GM12878 (cell line): ENCODE measurements around the gene ARHGEF10L. TPM values are rescaled to one million over a fixed set of nuclear protein-coding genes. Genes with fewer than 3 reads are reported as not detected.

ENCODE experiments used
- ATAC-seq: fragments of 200-7000 bp; cut with Tn5 transposase; 3 replicates; pipeline ENCODE4 v1.9.1; 2020; ENCODE audit warnings: mild to moderate bottlenecking, moderate library complexity
- BruUV-seq: library from RNA; stranded (reverse); fragments of 400-500 nt; replicated peaks from 2 replicates; lab custom pipeline; 2021; lab: Mats Ljungman, UMichigan
- CTCF ChIA-PET: fragments of 300-600 bp; sonication (Branson Sonifier 250); formaldehyde crosslinking; extraction: SDS; loops from one replicate; lab custom pipeline; 2021; ENCODE audit warnings: inconsistent platforms; lab: Yijun Ruan, JAX
- POLR2A ChIA-PET: fragments of 350-600 bp; formaldehyde crosslinking; extraction: SDS; loops from one replicate; lab custom pipeline; 2021; ENCODE audit warnings: inconsistent platforms; lab: Charles Lee
- RAD21 ChIA-PET: fragments of 300-600 bp; sonication (Branson Sonifier 250); formaldehyde crosslinking; loops from one replicate; lab custom pipeline; 2023; ENCODE audit warnings: antibody characterized with exemption; ENCODE audit not compliant: unreplicated experiment; lab: Charles Lee
- SMC1A ChIA-PET: fragments of 300-600 bp; sonication (Branson Sonifier 250); formaldehyde crosslinking; loops from one replicate; lab custom pipeline; 2023; ENCODE audit not compliant: unreplicated experiment, uncharacterized antibody; lab: Charles Lee
- DNase-seq: peaks from one replicate; pipeline ENCODE4 v3.0.0-alpha.2; 2011; ENCODE audit warnings: low read depth, low spot score
- FAIRE-seq: peaks from 3 replicates; lab custom pipeline; 2011; peaks lifted over from hg19 to GRCh38; lab: Jason Lieb, UNC
- H2AFZ ChIP-seq: 2 replicates; pipeline ENCODE4 v1.6.0; 2011; ENCODE audit warnings: low read depth, low read length, control low read depth; ENCODE audit not compliant: control insufficient read depth
- H3K27ac ChIP-seq: 2 replicates; pipeline ENCODE4 v1.5.1; 2011; ENCODE audit warnings: control low read depth; ENCODE audit not compliant: control insufficient read depth, insufficient read depth
- H3K27me3 ChIP-seq, 2 experiments: replicated peaks in 1 of 2; 2 replicates each; pipeline versions ENCODE4 v1.6.0 to v1.6.1; 2011; ENCODE audit warnings: low read length in 1 of 2; ENCODE audit not compliant: control insufficient read depth in 2 of 2, insufficient read depth in 2 of 2
- H3K36me3 ChIP-seq, 2 experiments: 2 replicates each; pipeline ENCODE4 v1.5.1; 2011; ENCODE audit warnings: low read length in 1 of 2; ENCODE audit not compliant: control insufficient read depth in 2 of 2, insufficient read depth in 2 of 2
- H3K4me1 ChIP-seq: 2 replicates; pipeline ENCODE4 v1.6.1; 2011; ENCODE audit warnings: mild to moderate bottlenecking, low read length, moderate library complexity, mixed read lengths; ENCODE audit not compliant: control insufficient read depth, insufficient read depth
- H3K4me2 ChIP-seq: 2 replicates; pipeline ENCODE4 v1.6.0; 2011; ENCODE audit warnings: control low read depth; ENCODE audit not compliant: control insufficient read depth, insufficient read depth
- H3K4me3 ChIP-seq: fragments of 200-600 bp; sonication (generic); 2 replicates; pipeline ENCODE4 v1.5.1; 2016
- H3K79me2 ChIP-seq: 2 replicates; pipeline ENCODE4 v1.6.0; 2011; ENCODE audit warnings: low read length; ENCODE audit not compliant: control insufficient read depth, insufficient read depth
- H3K9ac ChIP-seq: 2 replicates; pipeline ENCODE4 v1.8.0; 2011; ENCODE audit warnings: low read length, control low read depth, mixed read lengths; ENCODE audit not compliant: control insufficient read depth, insufficient read depth
- H3K9me3 ChIP-seq: replicated peaks from 3 replicates; pipeline ENCODE4 v1.5.1; 2011; ENCODE audit warnings: mild to moderate bottlenecking, low read length; ENCODE audit not compliant: control insufficient read depth, insufficient read depth
- H4K20me1 ChIP-seq: 2 replicates; pipeline ENCODE4 v1.6.0; 2011; ENCODE audit not compliant: control insufficient read depth, insufficient read depth
- CBX5 ChIP-seq: sonication (generic); IDR thresholded peaks from 2 replicates; pipeline ENCODE4 v1.6.1; 2016; ENCODE audit warnings: low read depth, moderate library complexity, mild to moderate bottlenecking, inconsistent platforms
- CHD1 ChIP-seq: IDR thresholded peaks from 2 replicates; pipeline ENCODE4 v1.6.1; 2012; ENCODE audit warnings: low read depth, low read length, improper control_type of control experiment
- IRF5 ChIP-seq: fragments of 450-650 bp; IDR thresholded peaks from 2 replicates; pipeline ENCODE4 v1.6.1; 2017; ENCODE audit warnings: borderline replicate concordance
- MXI1 ChIP-seq: fragments of 150-350 bp; IDR thresholded peaks from 2 replicates; pipeline ENCODE4 v1.6.1; 2011; ENCODE audit warnings: low read depth, mild to moderate bottlenecking, inconsistent platforms, low read length, improper control_type of control experiment
- NFIC ChIP-seq: IDR thresholded peaks from 2 replicates; pipeline ENCODE4 v1.6.1; 2012; ENCODE audit warnings: low read depth, mild to moderate bottlenecking, inconsistent platforms, low read length, moderate library complexity
- PBX3 ChIP-seq: IDR thresholded peaks from 2 replicates; pipeline ENCODE4 v1.6.1; 2011; ENCODE audit warnings: mild to moderate bottlenecking, low read depth, low read length, moderate library complexity; ENCODE audit not compliant: insufficient replicate concordance
- RELB ChIP-seq: fragments of 450-650 bp; IDR thresholded peaks from 2 replicates; pipeline ENCODE4 v1.6.1; 2017; ENCODE audit warnings: low read depth, mild to moderate bottlenecking, moderate library complexity
- SMAD5 ChIP-seq: IDR thresholded peaks from 2 replicates; pipeline ENCODE4 v1.6.1; 2016; ENCODE audit warnings: antibody characterized with exemption, low read depth
- TCF7 ChIP-seq: IDR thresholded peaks from 2 replicates; pipeline ENCODE4 v1.6.1; 2014; ENCODE audit warnings: antibody characterized with exemption, borderline replicate concordance
- WGBS: methylation state at CpG from one replicate; pipeline ENCODE4 v1.1.6; 2016; ENCODE audit warnings: low lambda C conversion rate; ENCODE audit not compliant: insufficient replicate concordance, insufficient coverage; ENCODE audit errors: missing lambda C conversion rate; 5-methylcytosine and 5-hydroxymethylcytosine counted together
- in situ Hi-C: fragments of 300-500 bp; cut with MboI; formaldehyde crosslinking; loops from 9 replicates; pipeline ENCODE4 v1.14.3; 2018; ENCODE audit warnings: mixed read lengths
- intact Hi-C: fragments of 100-400 bp; cut with micrococcal nuclease; formaldehyde crosslinking; loops from one replicate; pipeline ENCODE4 v1.14.2; 2022; ENCODE audit not compliant: unreplicated experiment
- polyA plus RNA-seq, 11 experiments: library from polyadenylated mRNA; depleted of rRNA in 4 of 11; unstranded in 6 of 11; stranded (reverse) in 5 of 11; fragments of >200 nt; fragmentation: Nextera tagmentation in 4 of 11; fragmentation: Illumina TruSeq in 1 of 11; extraction: Ambion mirVana in 4 of 11; extraction: Trizol in 1 of 11; gene quantifications; 1 replicate in 1 of 11; 2 replicates in 10 of 11; pipeline versions ENCODE4 v1.2.1 to v1.2.3, GENCODE V29; 2011 to 2016; ENCODE audit warnings: inconsistent platforms in 2 of 11, missing spikeins in 2 of 11, low read depth in 1 of 11
- total RNA-seq, 4 experiments: library from RNA; depleted of rRNA in 3 of 4; stranded (reverse); fragments of >200 nt in 3 of 4; fragmentation: Illumina TruSeq in 1 of 4; extraction: Trizol in 1 of 4; gene quantifications; 2 replicates each; pipeline versions ENCODE4 v1.2.1 to v1.2.3, GENCODE V29; 2013 to 2021

The ARHGEF10L gene
- total and polyA plus RNA-seq, 10 of the 15 experiments (the other 5 are each of a cell fraction or from before 2014, with no cell fraction given): 0.05 to 0.94 (median 0.28) TPM; not detected in 2

GRCh38 chr1:17582124-17582774 lies 42.8 kb downstream of the ARHGEF10L start:
- Histone ChIP-seq H3K4me2 (no peak overlapping the region), H3K9ac (no peak overlapping the region), H3K27ac (no peak overlapping the region), H3K36me3 (no peaks in the 10 kb centered on the region), H3K4me3 (no peak overlapping the region), H2AFZ (no peak overlapping the region), H3K27me3 (no peaks in the 10 kb centered on the region; a peak in 2 of 4 replicates), H3K9me3 (no peaks in the 10 kb centered on the region), H3K4me1 (peaks cover 4% of the 10 kb centered on the region), H4K20me1 (no peaks in the 10 kb centered on the region), H3K79me2 (no peaks in the 10 kb centered on the region)
- ATAC-seq (no peak), FAIRE-seq (no peak), DNase-seq (no peak)
- no TSS peak for BruUV-seq
- TF ChIP-seq TCF7: no peak
- no peak for TF ChIP-seq IRF5
- no peak for TF ChIP-seq CHD1
- TF ChIP-seq RELB: no peak
- no peak for TF ChIP-seq MXI1
- no peak for TF ChIP-seq NFIC
- no peak for TF ChIP-seq PBX3
- TF ChIP-seq CBX5: no peak
- no peak for TF ChIP-seq SMAD5
- in situ Hi-C loops (no loop called here), intact Hi-C loops (no loop called here)
- ChIA-PET SMC1A (interaction anchor here (0.6 to 2.6 kb wide), 4 partner anchors 12 to 80 kb away, joined by 3 to 14 read pairs (median 4); no protein-coding TSS in a partner anchor), POLR2A (interaction anchor here (0.6 to 1.4 kb wide), 3 partner anchors 30 to 143 kb away, joined by 3 to 6 read pairs (median 4); no protein-coding TSS in a partner anchor), RAD21 (interaction anchor here (0.6 to 1.7 kb wide), 4 partner anchors 18 to 1876 kb away, joined by 3 to 5 read pairs (median 3); no protein-coding TSS in a partner anchor), CTCF (interaction anchor here (0.7 to 3.2 kb wide), 2 partner anchors 24 to 80 kb away, joined by 4 to 14 read pairs; no protein-coding TSS in a partner anchor)
- WGBS: 34% methylated on average over 11 of the region's 11 CpGs
